ENCODE data around the gene PLEKHG4B.
"Not testable (repeated sequence)": the region's sequence is repeated elsewhere in the genome, so short reads cannot be mapped to it uniquely, and the experiment has no call there.

DNA sequence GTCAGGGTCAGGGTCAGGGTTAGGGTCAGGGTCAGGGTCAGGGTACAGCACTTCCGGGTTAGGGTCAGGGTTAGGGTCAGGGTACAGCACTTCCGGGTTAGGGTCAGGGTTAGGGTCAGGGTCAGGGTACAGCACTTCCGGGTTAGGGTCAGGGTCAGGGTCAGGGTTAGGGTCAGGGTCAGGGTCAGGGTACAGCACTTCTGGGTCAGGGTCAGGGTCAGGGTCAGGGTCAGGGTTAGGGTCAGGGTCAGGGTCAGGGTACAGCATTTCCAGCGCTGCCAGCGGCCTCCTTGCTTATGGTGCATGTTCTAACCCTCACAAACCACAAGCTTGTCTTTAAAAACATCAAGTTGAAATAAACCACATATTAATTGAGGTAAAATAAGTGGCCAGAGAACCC, 42.4 kb upstream of the PLEKHG4B start:
- TF ChIP-seq, protein P1, sequence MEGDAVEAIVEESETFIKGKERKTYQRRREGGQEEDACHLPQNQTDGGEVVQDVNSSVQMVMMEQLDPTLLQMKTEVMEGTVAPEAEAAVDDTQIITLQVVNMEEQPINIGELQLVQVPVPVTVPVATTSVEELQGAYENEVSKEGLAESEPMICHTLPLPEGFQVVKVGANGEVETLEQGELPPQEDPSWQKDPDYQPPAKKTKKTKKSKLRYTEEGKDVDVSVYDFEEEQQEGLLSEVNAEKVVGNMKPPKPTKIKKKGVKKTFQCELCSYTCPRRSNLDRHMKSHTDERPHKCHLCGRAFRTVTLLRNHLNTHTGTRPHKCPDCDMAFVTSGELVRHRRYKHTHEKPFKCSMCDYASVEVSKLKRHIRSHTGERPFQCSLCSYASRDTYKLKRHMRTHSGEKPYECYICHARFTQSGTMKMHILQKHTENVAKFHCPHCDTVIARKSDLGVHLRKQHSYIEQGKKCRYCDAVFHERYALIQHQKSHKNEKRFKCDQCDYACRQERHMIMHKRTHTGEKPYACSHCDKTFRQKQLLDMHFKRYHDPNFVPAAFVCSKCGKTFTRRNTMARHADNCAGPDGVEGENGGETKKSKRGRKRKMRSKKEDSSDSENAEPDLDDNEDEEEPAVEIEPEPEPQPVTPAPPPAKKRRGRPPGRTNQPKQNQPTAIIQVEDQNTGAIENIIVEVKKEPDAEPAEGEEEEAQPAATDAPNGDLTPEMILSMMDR (IDR thresholded peaks at IDR 0.05; ENCODE audit: borderline replicate concordance, extremely low read depth, low read length, poor library complexity, severe bottlenecking): not testable (repeated sequence)
- TF ChIP-seq EZH2 (IDR thresholded peaks at IDR 0.05; ENCODE audit: borderline replicate concordance, low read depth, low read length, severe bottlenecking): not testable (repeated sequence)
